Prostate gland (tissue), 2 donors: ENCODE measurements around the gene GRIK2.

Experiments used
- CTCF ChIP-seq, 4 experiments: fragments of 200-600 bp in 2 of 4; fragments of 450-650 bp in 2 of 4; sonication (generic) in 2 of 4; IDR thresholded peaks; 1 replicate in 3 of 4; 2 replicates in 1 of 4; pipeline ENCODE4 v1.5.1; 2016 to 2019; ENCODE audit warnings: antibody characterized with exemption in 4 of 4, mild to moderate bottlenecking in 2 of 4, moderate library complexity in 2 of 4
- POLR2A ChIP-seq: fragments of 450-650 bp; IDR thresholded peaks from one replicate; pipeline ENCODE4 v1.6.1; 2016; ENCODE audit warnings: antibody characterized with exemption, mild to moderate bottlenecking
- POLR2AphosphoS5 ChIP-seq: sonication (generic); formaldehyde crosslinking; IDR thresholded peaks from one replicate; pipeline ENCODE4 v1.6.1; 2017; ENCODE audit warnings: antibody characterized with exemption

DNA sequence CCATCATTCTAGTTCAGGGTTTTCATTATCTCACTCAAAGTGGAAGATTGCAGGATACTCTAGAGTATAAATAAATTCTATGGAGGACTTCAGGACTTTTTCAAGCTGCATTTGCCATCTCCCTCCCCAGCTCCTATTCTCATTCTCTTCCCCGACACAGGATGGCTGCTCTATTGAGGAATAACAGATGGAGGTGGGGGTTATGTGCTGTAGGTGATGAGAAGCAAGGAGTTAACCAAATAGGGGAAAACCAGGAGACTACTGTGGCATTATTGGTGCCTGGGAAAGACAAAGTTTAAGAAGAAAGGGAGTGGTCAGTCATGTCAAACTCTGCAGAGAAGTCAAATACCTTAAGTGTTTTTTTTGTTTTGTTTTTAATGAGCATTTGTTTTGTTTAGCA, 109.3 kb downstream of the GRIK2 start:
- TF ChIP-seq POLR2A = no peak
- TF ChIP-seq CTCF (IDR thresholded peaks at IDR 0.05) = no peak
- TF ChIP-seq POLR2AphosphoS5 = no peak
